ENCODE results near the gene KLHL2.

DNA sequence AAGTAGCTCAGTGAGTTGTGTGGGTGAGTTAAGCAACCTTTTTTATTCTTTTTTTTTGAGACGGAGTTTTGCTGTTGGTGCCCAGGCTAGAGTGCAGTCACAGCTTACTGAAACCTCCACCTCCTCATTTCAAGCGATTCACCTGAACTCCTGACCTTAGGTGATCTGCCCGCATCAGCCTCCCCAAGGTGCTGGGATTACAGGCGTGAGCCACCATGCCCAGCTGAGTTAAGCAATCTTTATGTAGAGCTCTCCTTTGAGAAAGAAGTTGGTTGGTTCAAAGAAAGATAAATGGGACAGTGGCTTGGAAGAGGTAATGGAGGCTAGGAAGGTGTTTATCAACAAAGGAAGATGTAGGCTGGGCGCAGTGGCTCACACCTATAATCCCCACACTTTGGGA is 123.3 kb downstream of the KLHL2 start:
- TF ChIP-seq CTCF (conservative IDR thresholded peaks at IDR 0.05; ENCODE audit: low read length) (no peak), EZH2phosphoT487 (IDR thresholded peaks at IDR 0.05; ENCODE audit: borderline replicate concordance, low read depth, low read length) (no peak)

All from OCI-LY7 (cell line).